ENCODE data around the gene MACROD2.

Gene MACROD2

DNA sequence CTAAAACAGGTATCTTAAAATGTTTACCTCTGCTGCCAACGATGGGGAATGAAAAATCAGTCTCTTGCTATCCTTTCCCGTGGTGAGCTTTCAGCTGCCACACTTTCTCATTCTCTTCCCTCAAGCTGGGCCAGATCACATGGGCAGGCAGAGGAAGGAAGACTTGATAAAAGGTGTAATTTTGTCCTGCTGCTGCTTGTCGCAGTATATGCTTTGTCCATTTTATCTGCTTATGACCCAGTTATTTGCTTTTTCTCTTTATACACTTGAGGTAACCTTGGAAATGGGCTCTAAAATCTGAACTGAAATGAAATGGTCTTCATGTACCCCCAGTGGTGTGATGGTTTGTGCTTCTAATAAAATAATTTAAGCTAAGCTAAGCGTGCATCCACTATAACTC lies 1038.0 kb downstream of the MACROD2 start:
- H3K4me3 ChIP-seq (ENCODE audit: control insufficient read depth, low read depth, low read length) = no peak overlapping the region
- no peak for DNase-seq (ENCODE audit: low read depth)

GRCh38 chr20:15033891-15034290 lies 1038.6 kb downstream of the MACROD2 start:
- no peak overlapping the region for H3K4me3 ChIP-seq (ENCODE audit: control insufficient read depth, low read depth, low read length)
- TF ChIP-seq CTCF (conservative IDR thresholded peaks at IDR 0.05; ENCODE audit: control insufficient read depth, insufficient read depth, low read depth, low read length) = no peak
- DNase-seq (ENCODE audit: low read depth) = no peak

More for the DNA sequence above, 1038.0 kb downstream of the MACROD2 start:
- TF ChIP-seq CTCF (conservative IDR thresholded peaks at IDR 0.05; ENCODE audit: control insufficient read depth, insufficient read depth, low read depth, low read length) = no peak

DNA sequence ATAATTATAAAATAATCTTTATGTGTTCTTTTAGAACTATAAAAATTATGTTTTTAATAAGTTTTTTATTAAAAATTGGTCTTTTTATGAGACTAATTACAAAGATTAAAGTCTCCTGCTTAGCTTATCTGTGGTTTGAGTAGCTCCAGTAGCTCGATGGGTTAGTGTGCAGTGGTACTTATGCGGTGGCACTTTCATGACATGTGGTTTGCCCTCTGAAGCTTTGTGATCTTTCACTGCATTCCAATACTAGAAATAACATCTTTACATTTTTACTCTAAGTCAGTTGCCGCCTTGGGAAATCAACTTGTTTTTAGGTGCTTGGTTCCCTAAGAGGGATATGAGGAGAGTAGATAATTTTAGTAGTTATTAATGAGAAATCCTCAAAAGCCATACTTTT lies 1041.6 kb downstream of the MACROD2 start:
- DNase-seq (ENCODE audit: low read depth) = no peak
- no peak overlapping the region for H3K4me3 ChIP-seq (ENCODE audit: control insufficient read depth, low read depth, low read length)
- TF ChIP-seq CTCF (conservative IDR thresholded peaks at IDR 0.05; ENCODE audit: control insufficient read depth, insufficient read depth, low read depth, low read length) = no peak

GRCh38 chr20:15039088-15039752 lies 1043.9 kb downstream of the MACROD2 start:
- no peak for DNase-seq (ENCODE audit: low read depth)
- TF ChIP-seq CTCF (conservative IDR thresholded peaks at IDR 0.05; ENCODE audit: control insufficient read depth, insufficient read depth, low read depth, low read length) = no peak

DNA sequence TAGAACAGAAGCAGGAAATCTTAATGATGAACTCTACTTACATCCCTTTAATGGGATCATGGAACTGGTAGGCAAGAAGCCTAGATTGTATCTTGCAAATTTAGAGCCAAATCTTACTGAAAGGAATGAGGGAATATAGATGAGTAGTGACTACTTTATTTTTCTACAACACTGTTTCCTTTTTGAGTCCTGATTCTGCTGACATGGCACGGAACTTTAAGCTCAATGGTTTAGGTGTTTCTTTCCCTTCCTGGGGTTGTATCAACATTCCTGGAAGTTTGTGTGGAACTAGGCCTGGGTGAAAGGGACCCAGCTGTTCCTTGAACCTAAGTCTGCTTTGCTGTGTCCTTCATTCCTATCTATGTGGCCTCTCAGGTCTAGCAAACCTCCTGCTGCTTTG lies 1047.4 kb downstream of the MACROD2 start:
- TF ChIP-seq CTCF (conservative IDR thresholded peaks at IDR 0.05; ENCODE audit: control insufficient read depth, insufficient read depth, low read depth, low read length) = no peak

More at GRCh38 chr20:15039088-15039752, 1043.9 kb downstream of the MACROD2 start:
- H3K4me3 ChIP-seq (ENCODE audit: control insufficient read depth, low read depth, low read length) = no peak overlapping the region

GRCh38 chr20:15045246-15045645 lies 1049.9 kb downstream of the MACROD2 start:
- peak; percentile 53 for DNase-seq (ENCODE audit: low read depth)
- TF ChIP-seq CTCF (conservative IDR thresholded peaks at IDR 0.05; ENCODE audit: control insufficient read depth, insufficient read depth, low read depth, low read length) = no peak
- no peak overlapping the region for H3K4me3 ChIP-seq (ENCODE audit: control insufficient read depth, low read depth, low read length)

More for the DNA sequence above, 1047.4 kb downstream of the MACROD2 start:
- no peak overlapping the region for H3K4me3 ChIP-seq (ENCODE audit: control insufficient read depth, low read depth, low read length)
- DNase-seq (ENCODE audit: low read depth) = no peak
